Mesodermal cell (in vitro differentiated cells): ENCODE data around the gene PSMD8.

ENCODE experiments used
- H3K27ac ChIP-seq: 2 replicates; pipeline ENCODE4 v1.7.0; 2013; ENCODE audit warnings: mild to moderate bottlenecking, low read depth, low read length, moderate library complexity; ENCODE audit not compliant: severe bottlenecking
- H3K36me3 ChIP-seq: 2 replicates; pipeline ENCODE4 v1.7.1; 2013; ENCODE audit warnings: mild to moderate bottlenecking, low read length, moderate library complexity; ENCODE audit not compliant: control insufficient read depth, insufficient read depth
- H3K4me1 ChIP-seq: one replicate; pipeline ENCODE4 v1.7.1; 2013; ENCODE audit warnings: mild to moderate bottlenecking, low read length; ENCODE audit not compliant: insufficient read depth, control insufficient read depth, poor library complexity, severe bottlenecking
- H3K4me3 ChIP-seq: 2 replicates; pipeline ENCODE4 v1.7.0; 2013; ENCODE audit warnings: low read length, control low read depth, mild to moderate bottlenecking; ENCODE audit not compliant: insufficient read depth, poor library complexity, severe bottlenecking; ENCODE audit errors: extremely low read depth
- H3K9me3 ChIP-seq: 2 replicates; pipeline ENCODE4 v1.7.1; 2013; ENCODE audit warnings: mild to moderate bottlenecking, low read length, moderate library complexity; ENCODE audit not compliant: control insufficient read depth
- WGBS, 2 experiments: methylation state at CpG; one replicate each; pipeline ENCODE4 v1.1.5; 2013; ENCODE audit warnings: missing lambda C conversion rate in 2 of 2; ENCODE audit not compliant: insufficient coverage in 2 of 2; 5-methylcytosine and 5-hydroxymethylcytosine counted together

Gene PSMD8

DNA sequence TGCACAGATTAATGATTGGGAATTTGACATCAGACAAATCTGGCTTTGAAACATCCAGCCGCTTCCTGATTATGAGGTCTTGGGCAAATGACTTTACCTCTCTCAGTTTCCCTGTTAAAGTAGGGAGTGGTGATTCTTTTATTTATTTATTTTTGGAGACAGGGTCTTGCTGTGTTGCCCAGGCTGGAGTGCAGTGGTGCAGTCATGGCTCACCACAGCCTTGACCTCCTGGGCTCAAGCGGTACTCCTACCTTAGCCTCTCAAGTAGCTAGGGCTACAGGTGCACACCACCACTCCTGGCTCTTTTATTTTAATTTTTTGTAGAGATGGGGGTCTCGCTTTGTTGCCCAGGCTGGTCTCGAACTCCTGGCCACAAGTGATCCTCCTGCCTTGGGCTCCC, 2.7 kb downstream of the PSMD8 start:
- H3K9me3 ChIP-seq, result no peaks in the 10 kb centered on the region
- no peak overlapping the region for H3K27ac ChIP-seq
- H3K4me3 ChIP-seq, result no peak overlapping the region
- WGBS, 2 experiments, result 80 to 90% methylated on average over 1 to 3 of the region's 4 CpGs
- peaks cover 55% of the 10 kb centered on the region for H3K36me3 ChIP-seq
- H3K4me1 ChIP-seq, result peaks cover 5% of the 10 kb centered on the region

DNA sequence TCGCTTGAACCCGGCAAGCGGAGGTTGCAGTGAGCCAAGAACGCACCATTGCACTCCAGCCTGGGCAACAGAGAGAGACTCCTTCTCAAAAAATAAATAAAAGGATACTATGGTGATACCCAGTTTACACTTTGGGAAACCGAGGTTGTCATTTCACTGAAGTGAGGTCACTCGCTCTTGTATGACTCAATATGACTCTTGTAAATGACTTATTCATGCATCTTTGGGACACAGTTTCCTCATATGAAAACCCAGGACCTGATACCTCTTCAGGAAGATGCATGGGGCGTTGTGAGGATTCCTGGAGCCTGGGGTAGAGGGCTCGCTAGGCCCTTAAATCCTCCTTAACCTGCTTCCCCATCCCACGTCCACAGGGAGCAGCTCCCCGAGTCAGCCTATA, 4.5 kb downstream of the PSMD8 start:
- H3K36me3 ChIP-seq, result peaks cover 73% of the 10 kb centered on the region
- no peak overlapping the region for H3K4me3 ChIP-seq
- H3K27ac ChIP-seq, result no peak overlapping the region
- H3K4me1 ChIP-seq, result peaks cover 5% of the 10 kb centered on the region
- H3K9me3 ChIP-seq, result no peaks in the 10 kb centered on the region
- WGBS, 2 experiments, result 92 to 100% methylated on average over 7 to 9 of the region's 10 CpGs

DNA sequence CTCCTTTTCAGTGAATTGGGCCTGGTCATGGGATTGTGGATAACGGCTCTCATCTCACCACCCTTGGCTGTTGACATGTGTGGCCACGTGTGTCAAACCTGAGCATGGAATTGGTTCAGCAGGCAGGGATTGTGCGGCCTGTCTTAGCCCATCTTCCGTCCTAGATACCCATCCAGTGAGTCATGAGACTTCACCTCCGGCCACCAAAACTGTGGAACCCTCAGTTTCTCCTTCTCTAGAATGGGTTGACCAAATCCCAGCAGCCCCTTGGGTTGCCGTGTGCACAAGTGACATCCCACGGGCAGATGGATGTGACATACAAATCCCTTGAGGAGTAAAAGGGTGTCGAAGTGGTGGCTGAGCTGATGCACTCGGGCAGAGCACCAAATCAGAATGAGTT, 6.8 kb downstream of the PSMD8 start:
- peaks cover 2% of the 10 kb centered on the region for H3K4me1 ChIP-seq
- no peak overlapping the region for H3K4me3 ChIP-seq
- no peaks in the 10 kb centered on the region for H3K9me3 ChIP-seq
- no peak overlapping the region for H3K27ac ChIP-seq
- H3K36me3 ChIP-seq, result peaks cover 85% of the 10 kb centered on the region
- 91 to 97% methylated on average over 9 of the region's 9 CpGs for WGBS, 2 experiments

DNA sequence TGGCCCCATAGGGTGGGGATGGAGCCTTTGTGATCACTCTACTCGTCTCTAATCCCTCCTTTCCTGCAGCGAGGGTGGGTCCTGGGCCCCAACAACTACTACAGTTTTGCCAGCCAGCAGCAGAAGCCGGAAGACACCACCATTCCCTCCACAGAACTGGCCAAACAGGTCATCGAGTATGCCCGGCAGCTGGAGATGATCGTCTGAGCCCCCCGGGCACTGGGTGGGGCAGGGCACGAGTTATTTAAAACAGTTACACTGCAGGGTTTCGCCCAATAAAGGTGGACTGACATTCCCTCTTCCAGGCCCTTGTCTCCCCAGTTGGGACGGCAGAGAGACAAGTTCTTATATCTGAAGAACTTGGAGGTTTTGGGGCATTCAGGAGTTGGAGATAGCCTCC, 8.8 kb downstream of the PSMD8 start:
- no peak overlapping the region for H3K27ac ChIP-seq
- H3K4me3 ChIP-seq, result no peak overlapping the region
- H3K9me3 ChIP-seq, result no peaks in the 10 kb centered on the region
- peaks cover 4% of the 10 kb centered on the region for H3K4me1 ChIP-seq
- peaks cover 67% of the 10 kb centered on the region for H3K36me3 ChIP-seq
- WGBS, 2 experiments, result 95 to 97% methylated on average over 9 to 10 of the region's 10 CpGs

DNA sequence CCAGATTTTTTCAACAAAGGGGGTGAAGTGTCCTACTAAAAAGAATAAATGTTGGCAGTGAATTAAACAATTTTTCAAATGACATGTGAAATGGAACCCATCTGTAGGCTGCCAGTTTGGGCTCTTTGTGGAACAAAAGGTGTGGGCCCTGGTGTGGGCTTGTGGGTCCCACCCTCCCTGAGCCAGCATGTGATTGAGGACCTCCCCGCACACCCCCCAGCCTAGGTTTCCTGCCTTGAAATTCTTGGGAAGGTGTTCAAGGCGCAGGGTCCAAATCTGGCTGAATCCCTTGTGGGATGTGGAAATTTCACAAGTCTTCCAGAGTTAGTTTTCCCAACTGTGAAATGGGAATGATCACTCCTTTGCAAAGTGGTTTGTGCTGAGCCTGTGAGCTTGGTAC, 9.4 kb downstream of the PSMD8 start:
- peaks cover 4% of the 10 kb centered on the region for H3K4me1 ChIP-seq
- H3K4me3 ChIP-seq, result no peak overlapping the region
- 100% methylated on average over 2 of the region's 2 CpGs for WGBS, 2 experiments
- H3K36me3 ChIP-seq, result peaks cover 67% of the 10 kb centered on the region
- H3K27ac ChIP-seq, result no peak overlapping the region
- H3K9me3 ChIP-seq, result no peaks in the 10 kb centered on the region

DNA sequence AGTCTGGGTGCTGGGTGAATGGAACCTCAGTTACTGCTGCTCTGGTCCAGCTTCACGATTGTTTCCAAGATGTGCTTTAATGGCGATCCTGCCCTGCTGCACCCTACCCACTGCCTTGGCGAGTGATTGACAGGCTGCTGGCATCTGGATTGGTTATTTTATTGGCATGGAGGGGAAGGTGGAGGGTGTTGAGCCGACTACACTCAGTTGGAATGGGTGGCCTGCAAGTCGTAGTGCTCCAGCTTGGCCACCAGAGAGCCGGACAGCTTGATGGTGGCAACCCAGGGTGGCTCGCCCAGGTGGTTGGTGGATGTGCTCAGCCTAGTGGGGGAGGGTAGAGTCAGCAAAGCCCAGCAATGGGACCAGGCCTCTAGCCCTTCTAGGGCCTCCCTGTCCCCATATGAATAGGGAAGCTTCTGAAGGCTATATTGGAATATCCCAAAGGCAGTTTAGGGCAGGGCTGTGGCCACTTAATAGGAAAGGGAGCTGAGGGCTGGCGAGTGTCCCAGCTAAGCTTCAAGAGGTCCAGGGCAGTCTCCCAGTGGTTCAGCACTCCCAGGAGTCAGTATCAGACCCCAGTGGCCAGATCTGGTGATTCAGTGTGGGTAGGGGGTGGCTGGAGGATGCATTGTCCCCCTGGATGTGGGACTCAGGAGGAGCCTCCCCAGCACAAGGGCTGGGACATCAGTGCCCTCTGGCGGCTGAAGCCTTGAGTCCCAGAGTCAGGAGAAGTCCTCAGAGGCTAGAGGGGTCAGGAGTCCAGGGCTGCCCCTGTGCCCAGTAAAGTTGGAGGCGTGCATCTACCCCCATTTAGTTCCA, 10.0 kb downstream of the PSMD8 start:
- 78 to 87% methylated on average over 7 to 8 of the region's 10 CpGs for WGBS, 2 experiments
- Histone ChIP-seq H3K36me3 (peaks cover 60% of the 10 kb centered on the region), H3K4me3 (no peak overlapping the region)

DNA sequence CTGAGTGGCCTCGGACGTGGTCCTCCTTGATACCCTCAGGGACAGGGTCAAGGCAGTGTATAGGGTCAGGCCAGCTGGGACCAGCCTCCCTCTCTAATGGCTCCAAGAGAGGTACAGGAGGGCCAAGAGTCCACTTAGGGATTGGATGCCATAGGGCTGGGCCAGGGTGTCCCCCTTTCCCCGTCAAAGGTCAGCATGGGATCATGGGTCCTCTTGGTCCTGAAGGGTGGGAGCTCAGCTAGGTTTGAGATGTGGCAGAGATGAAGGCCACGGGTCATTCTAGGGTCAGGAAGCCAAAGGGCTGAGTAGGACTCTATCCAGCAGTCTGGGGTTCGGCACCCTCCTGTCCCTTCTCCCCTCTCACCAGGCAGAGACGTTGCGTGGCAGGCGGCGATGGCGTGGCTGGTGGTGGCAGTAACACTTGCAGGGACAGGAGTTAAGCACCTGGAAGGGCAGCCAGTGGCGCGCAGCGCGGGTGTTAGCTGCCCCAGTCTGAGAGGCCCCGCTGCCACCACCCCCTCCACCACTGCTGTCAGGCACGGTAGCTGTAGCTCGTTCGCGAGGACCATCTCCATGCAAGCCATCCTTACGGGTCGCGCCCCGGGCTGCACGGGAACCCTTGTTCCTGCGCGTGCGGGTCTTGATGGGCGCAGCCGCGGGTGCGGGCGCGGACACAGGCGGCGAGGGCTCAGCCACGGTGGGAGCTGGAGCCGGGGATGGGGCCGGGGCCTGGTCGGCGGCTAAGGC, 10.9 kb downstream of the PSMD8 start:
- H3K27ac ChIP-seq, result no peak overlapping the region
- H3K4me3 ChIP-seq, result no peak overlapping the region
- H3K9me3 ChIP-seq, result no peaks in the 10 kb centered on the region
- H3K4me1 ChIP-seq, result peaks cover 5% of the 10 kb centered on the region
- peaks cover 52% of the 10 kb centered on the region for H3K36me3 ChIP-seq
- 97% methylated on average over 31 of the region's 40 CpGs for WGBS, 2 experiments

More for the DNA sequence above, 10.0 kb downstream of the PSMD8 start:
- Histone ChIP-seq H3K4me1 (peaks cover 4% of the 10 kb centered on the region), H3K27ac (no peak overlapping the region), H3K9me3 (no peaks in the 10 kb centered on the region)

DNA sequence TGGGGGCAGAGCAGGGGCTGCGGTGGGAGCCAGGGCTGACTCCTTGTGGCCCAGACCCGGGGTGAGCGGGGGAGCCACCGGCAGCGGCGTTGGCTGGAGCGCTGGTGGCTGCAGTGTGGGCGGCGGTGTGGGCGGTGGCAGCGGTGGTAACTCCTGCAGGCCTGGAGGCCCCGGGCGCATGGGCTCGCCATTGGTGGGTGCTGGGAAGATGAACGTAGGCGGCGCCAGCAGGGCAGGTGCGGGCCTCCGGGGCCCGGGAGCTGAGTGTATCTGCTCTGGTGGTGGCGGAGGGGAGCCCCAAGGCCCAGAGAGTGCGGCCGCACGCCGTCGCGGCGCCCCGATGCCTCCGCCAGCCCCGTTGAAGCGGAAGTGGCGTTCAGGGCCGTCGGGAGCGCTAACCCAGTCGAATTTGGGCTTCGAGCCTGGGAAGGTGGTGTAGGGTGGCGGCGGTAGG, 11.5 kb downstream of the PSMD8 start:
- no peaks in the 10 kb centered on the region for H3K9me3 ChIP-seq
- no peak overlapping the region for H3K4me3 ChIP-seq
- WGBS, 2 experiments, result 96 to 97% methylated on average over 35 to 38 of the region's 40 CpGs
- peaks cover 46% of the 10 kb centered on the region for H3K36me3 ChIP-seq
- H3K4me1 ChIP-seq, result peaks cover 11% of the 10 kb centered on the region
- H3K27ac ChIP-seq, result no peak overlapping the region

DNA sequence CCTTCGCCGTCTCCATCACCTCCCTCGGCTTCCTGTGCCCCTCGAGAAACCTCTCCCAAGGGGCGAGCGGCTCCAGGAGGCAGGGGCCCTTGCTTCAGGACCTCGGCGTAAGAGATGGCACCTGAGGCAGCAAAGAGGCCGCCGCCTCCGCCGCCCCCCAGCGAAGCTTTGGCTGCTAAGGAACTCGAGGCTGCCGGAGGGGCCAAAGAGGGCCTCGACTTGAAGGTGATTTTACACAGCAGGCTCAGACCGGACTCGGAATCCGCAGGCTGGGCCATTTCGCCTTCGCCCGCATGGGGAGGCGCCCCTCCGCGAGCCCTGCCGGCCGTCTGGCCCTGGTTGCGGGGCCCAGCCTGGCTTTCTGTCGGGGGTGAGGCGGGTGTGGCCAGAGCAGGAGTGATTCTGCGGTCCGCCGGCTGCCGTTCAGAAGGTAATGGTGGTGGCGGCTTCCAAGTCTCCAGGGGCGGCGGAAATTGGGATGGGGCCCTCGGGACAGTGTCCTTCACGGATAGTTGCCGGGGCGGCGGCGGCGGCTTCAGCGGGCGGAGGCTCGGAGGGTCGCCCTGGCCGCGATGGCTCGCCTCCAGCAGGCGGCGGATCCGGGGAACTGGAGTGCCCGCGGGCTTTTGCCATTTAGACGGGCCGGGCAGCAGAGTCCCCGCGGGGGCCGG, 12.1 kb downstream of the PSMD8 start:
- Histone ChIP-seq H3K4me1 (peaks cover 13% of the 10 kb centered on the region), H3K36me3 (peaks cover 43% of the 10 kb centered on the region), H3K9me3 (no peaks in the 10 kb centered on the region), H3K4me3 (no peak overlapping the region), H3K27ac (no peak overlapping the region)
- WGBS, 2 experiments, result 79 to 83% methylated on average over 55 to 58 of the region's 61 CpGs

DNA sequence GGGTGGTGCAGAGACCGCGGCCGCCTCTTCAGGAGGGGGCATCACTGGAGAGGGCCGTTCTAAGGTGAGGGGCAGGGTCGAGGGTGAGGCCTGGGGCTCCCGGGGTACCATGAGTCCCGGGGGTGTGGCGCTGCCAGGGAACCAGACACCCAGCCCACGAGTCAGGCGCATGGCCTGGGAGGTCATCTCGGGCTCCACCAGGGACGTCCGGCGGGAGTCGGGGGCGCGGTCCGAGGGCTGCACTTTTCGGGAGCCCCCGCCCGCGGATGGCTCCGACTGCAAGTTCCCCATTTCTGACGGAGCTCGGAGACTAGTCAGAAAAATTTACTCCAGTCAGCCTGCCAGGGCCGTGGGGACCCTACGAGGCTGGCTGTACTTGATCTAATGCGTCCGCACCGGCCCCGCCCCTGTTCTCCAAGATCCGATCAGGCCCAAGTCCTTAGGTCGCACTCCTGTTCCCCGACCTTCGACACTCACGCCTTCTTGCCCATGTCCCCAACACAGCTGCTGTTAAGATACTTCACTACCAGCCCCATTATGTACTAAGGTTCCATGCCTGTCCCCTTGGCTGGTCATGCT, 12.7 kb downstream of the PSMD8 start:
- Histone ChIP-seq H3K36me3 (peaks cover 41% of the 10 kb centered on the region), H3K4me1 (peaks cover 15% of the 10 kb centered on the region), H3K9me3 (no peaks in the 10 kb centered on the region), H3K4me3 (peak overlapping the region; percentile 40), H3K27ac (peak overlapping the region; percentile 61)
- 68 to 74% methylated on average over 33 to 34 of the region's 36 CpGs for WGBS, 2 experiments
